ENCODE measurements around the gene IZUMO4.

IZUMO4 gene

DNA sequence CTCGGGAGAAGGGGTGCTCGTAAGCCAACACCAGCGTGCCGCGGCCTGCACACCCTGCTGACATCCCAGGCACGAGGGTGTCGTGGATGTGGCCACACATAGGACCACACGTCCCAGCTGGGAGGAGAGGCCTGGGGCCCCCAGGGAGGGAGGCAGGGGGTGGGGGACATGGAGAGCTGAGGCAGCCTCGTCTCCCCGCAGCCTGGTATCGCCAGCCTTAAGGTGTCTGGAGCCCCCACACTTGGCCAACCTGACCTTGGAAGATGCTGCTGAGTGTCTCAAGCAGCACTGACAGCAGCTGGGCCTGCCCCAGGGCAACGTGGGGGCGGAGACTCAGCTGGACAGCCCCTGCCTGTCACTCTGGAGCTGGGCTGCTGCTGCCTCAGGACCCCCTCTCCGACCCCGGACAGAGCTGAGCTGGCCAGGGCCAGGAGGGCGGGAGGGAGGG is 2.4 kb downstream of the IZUMO4 start:
- no peak for ATAC-seq

GRCh38 chr19:2099937-2100718 is 3.4 kb downstream of the IZUMO4 start:
- ATAC-seq: no peak

More for the DNA sequence above, 2.4 kb downstream of the IZUMO4 start:
- TF ChIP-seq ZFP3 (CRISPR knock-in tag; IDR thresholded peaks at IDR 0.05): no peak
- TF ChIP-seq TSHZ2 (CRISPR knock-in tag; IDR thresholded peaks at IDR 0.05): no peak

DNA sequence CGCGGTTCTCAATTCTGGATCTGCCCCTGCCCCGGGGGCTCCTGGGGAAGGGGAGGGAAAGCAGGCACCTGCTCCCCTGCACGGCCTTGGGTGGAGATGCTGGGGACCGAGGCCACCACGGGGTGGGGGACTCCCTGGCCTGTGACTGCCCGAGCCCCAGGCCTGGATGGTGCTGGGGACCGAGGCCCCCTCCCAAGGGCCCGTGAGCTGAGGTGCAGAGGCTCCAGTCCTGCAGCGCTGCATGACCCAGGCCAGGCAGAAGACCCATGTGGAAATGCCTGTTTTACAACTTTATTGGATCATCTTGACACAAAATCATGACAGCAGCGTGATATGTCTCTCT is 4.0 kb downstream of the IZUMO4 start:
- no peak for ATAC-seq
- TF ChIP-seq TSHZ2 (CRISPR knock-in tag; IDR thresholded peaks at IDR 0.05) (no peak), PPARA (CRISPR knock-in tag; IDR thresholded peaks at IDR 0.05; ENCODE audit: borderline replicate concordance) (no peak), TCF4 (CRISPR knock-in tag; IDR thresholded peaks at IDR 0.05; ENCODE audit: borderline replicate concordance) (no peak), ZFP30 (CRISPR knock-in tag; IDR thresholded peaks at IDR 0.05) (no peak), ZNF70 (CRISPR knock-in tag; IDR thresholded peaks at IDR 0.05) (no peak), GLIS3 (CRISPR knock-in tag; IDR thresholded peaks at IDR 0.05) (no peak), BACH2 (CRISPR knock-in tag; IDR thresholded peaks at IDR 0.05; ENCODE audit: borderline replicate concordance) (no peak), POU6F1 (CRISPR knock-in tag; IDR thresholded peaks at IDR 0.05; ENCODE audit: borderline replicate concordance, low read depth) (no peak), ZFP3 (CRISPR knock-in tag; IDR thresholded peaks at IDR 0.05) (no peak), ARNTL (CRISPR knock-in tag; IDR thresholded peaks at IDR 0.05; ENCODE audit: borderline replicate concordance, low read depth) (no peak), CSDC2 (CRISPR knock-in tag; IDR thresholded peaks at IDR 0.05) (no peak), ESRRG (CRISPR knock-in tag; IDR thresholded peaks at IDR 0.05) (no peak)
- TF ChIP-seq, protein P1, sequence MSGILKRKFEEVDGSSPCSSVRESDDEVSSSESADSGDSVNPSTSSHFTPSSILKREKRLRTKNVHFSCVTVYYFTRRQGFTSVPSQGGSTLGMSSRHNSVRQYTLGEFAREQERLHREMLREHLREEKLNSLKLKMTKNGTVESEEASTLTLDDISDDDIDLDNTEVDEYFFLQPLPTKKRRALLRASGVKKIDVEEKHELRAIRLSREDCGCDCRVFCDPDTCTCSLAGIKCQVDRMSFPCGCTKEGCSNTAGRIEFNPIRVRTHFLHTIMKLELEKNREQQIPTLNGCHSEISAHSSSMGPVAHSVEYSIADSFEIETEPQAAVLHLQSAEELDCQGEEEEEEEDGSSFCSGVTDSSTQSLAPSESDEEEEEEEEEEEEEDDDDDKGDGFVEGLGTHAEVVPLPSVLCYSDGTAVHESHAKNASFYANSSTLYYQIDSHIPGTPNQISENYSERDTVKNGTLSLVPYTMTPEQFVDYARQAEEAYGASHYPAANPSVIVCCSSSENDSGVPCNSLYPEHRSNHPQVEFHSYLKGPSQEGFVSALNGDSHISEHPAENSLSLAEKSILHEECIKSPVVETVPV (CRISPR knock-in tag; IDR thresholded peaks at IDR 0.05): no peak

More at GRCh38 chr19:2099937-2100718, 3.4 kb downstream of the IZUMO4 start:
- TF ChIP-seq PPARA (CRISPR knock-in tag; IDR thresholded peaks at IDR 0.05; ENCODE audit: borderline replicate concordance) (no peak), CSDC2 (CRISPR knock-in tag; IDR thresholded peaks at IDR 0.05) (no peak), SNAI2 (CRISPR knock-in tag; IDR thresholded peaks at IDR 0.05) (no peak), ZNF565 (CRISPR knock-in tag; conservative IDR thresholded peaks at IDR 0.05; ENCODE audit: low read depth) (no peak), OSR1 (CRISPR knock-in tag; IDR thresholded peaks at IDR 0.05) (no peak), TOX (CRISPR knock-in tag; IDR thresholded peaks at IDR 0.05; ENCODE audit: borderline replicate concordance) (no peak), ISL1 (CRISPR knock-in tag; IDR thresholded peaks at IDR 0.05) (no peak), POU6F1 (CRISPR knock-in tag; IDR thresholded peaks at IDR 0.05; ENCODE audit: borderline replicate concordance, low read depth) (no peak), ZFP3 (CRISPR knock-in tag; IDR thresholded peaks at IDR 0.05) (no peak), ESRRG (CRISPR knock-in tag; IDR thresholded peaks at IDR 0.05) (no peak), ZC3H10 (CRISPR knock-in tag; IDR thresholded peaks at IDR 0.05) (no peak), ARNTL (CRISPR knock-in tag; IDR thresholded peaks at IDR 0.05; ENCODE audit: borderline replicate concordance, low read depth) (no peak), TCF4 (CRISPR knock-in tag; IDR thresholded peaks at IDR 0.05; ENCODE audit: borderline replicate concordance) (no peak), GLIS3 (CRISPR knock-in tag; IDR thresholded peaks at IDR 0.05) (no peak), RARB (CRISPR knock-in tag; IDR thresholded peaks at IDR 0.05) (no peak)
- TF ChIP-seq, protein P2, sequence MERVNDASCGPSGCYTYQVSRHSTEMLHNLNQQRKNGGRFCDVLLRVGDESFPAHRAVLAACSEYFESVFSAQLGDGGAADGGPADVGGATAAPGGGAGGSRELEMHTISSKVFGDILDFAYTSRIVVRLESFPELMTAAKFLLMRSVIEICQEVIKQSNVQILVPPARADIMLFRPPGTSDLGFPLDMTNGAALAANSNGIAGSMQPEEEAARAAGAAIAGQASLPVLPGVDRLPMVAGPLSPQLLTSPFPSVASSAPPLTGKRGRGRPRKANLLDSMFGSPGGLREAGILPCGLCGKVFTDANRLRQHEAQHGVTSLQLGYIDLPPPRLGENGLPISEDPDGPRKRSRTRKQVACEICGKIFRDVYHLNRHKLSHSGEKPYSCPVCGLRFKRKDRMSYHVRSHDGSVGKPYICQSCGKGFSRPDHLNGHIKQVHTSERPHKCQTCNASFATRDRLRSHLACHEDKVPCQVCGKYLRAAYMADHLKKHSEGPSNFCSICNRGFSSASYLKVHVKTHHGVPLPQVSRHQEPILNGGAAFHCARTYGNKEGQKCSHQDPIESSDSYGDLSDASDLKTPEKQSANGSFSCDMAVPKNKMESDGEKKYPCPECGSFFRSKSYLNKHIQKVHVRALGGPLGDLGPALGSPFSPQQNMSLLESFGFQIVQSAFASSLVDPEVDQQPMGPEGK (CRISPR knock-in tag; IDR thresholded peaks at IDR 0.05; ENCODE audit: borderline replicate concordance): no peak
- TF ChIP-seq, protein P1 (CRISPR knock-in tag; IDR thresholded peaks at IDR 0.05): no peak

Data from SK-N-SH treated with all-trans-retinoic acid at 6 μM for 48 hours (cell line).